ENCODE data around the gene ZNF524.

The ZNF524 gene

DNA sequence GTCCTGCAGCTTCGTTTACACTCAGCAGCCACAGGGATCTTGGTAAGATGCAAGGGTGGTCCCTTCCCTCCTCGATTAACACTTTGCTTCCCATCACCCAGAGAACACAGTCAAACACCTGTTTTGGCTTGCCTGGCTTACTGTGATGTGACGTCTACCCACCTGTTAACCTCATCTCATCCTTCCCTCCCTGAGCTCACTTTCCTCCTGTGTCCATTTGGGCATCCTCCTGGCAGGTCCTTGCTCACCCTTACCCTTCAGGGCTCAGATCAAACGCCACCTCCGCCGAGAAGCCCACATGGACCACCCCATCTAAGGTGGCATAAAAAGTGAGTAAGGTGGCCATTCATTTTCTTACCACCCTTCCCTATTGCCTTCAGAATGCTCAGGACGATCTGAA, 10.0 kb upstream of the ZNF524 start:
- DNase-seq (ENCODE audit: insufficient read length, low spot score) (no peak), FAIRE-seq (no peak)
- TF ChIP-seq POLR2A (IDR thresholded peaks at IDR 0.05; ENCODE audit: low read depth, low read length), result no peak

- FAIRE-seq, result no peak
- DNase-seq (ENCODE audit: insufficient read length, low spot score), result no peak
- no peak for TF ChIP-seq POLR2A (IDR thresholded peaks at IDR 0.05; ENCODE audit: low read depth, low read length)
Measured at GRCh38 chr19:55590617-55591016, 9.5 kb upstream of the ZNF524 start.

DNA sequence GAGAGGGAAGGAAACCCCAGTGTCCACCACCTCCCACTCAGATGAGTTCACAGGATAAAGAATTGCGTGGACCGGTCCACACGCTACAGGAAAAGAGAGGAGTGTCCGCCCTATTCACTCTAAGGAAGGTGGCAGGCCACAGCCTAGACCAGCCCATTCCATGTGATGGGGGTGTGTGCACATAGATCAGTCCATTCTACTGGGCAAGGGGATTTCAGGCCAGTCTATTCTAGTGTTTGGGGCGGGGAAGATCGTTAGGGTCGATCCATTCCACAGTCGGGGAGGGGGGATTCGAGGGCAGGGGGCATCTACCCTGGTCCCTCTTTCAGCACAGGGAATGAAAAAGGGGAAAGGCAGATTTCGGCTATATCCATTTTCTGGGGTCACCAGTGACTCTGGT, 8.5 kb upstream of the ZNF524 start:
- TF ChIP-seq POLR2A (IDR thresholded peaks at IDR 0.05; ENCODE audit: low read depth, low read length), result no peak
- FAIRE-seq (no peak), DNase-seq (ENCODE audit: insufficient read length, low spot score) (no peak)

DNA sequence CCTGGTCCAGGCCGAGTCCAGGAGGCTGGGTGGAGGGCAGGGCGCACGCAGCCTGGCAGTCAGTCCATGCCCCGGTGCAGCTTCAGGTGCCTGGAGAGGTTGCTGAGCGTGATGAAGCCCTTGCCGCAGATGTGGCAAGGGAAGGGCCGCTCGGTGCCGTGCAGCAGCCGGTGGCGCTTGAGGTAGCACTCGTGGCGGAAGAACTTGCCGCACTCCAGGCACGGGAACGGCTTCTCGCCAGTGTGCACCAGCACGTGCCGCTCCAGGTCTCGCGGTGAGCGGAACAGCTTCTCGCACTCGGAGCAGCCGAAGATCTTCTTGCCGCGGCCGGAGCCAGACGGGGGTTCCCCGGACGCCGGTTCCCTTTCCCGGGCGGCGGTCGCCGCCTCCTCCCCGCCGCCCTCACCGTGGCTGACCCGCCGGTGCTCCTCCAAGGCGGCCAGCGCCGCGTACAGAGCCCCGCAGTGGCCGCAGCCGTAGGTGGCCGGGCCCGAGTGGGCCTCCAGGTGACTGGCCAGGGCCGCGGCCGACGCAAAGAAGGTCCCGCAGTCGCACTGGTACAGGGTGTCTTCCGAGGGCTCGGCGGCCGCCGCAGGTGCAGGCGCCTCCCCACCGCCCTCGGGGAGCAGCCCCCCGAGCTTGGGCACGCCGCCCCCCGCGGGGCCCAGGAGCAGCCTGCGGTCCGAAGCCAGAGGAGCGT, 7.5 kb upstream of the ZNF524 start:
- TF ChIP-seq POLR2A (IDR thresholded peaks at IDR 0.05; ENCODE audit: low read depth, low read length), result no peak
- no peak for FAIRE-seq
- no peak for DNase-seq (ENCODE audit: insufficient read length, low spot score)

DNA sequence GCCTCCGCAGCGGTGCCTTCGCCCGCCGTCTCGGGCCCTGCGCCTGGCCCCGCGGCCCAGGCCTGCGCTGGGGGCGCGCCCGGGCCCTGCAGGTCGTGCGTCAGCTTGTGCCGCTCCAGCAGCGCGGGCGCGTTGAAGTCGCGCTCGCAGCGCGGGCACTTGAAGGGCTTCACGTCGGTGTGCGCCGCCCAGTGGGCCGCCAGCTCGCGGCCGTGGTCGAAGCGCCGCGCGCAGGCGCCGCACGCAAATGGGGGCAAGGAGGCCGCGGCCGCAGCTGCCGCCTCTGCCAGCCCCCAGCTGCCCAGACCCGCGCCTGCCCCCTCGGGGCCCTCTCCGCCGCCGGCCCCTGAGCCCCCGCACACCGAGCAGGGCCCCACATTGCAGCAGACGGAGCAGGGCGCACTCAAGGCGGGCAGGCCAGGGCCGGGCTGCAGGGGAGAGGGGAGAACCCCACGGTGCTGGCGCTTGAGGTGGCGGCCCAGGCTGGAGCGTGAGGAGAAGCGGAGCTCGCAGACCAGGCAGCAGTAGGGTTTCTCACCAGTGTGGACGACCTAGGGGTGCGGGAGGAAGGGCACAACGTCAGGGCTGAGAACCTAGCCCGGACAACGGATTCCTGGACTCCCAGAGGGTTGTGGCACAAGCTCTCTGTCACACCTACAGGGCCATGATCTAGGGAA, 6.9 kb upstream of the ZNF524 start:
- DNase-seq (ENCODE audit: insufficient read length, low spot score), result no peak
- FAIRE-seq, result no peak
- TF ChIP-seq POLR2A (IDR thresholded peaks at IDR 0.05; ENCODE audit: low read depth, low read length), result no peak

GRCh38 chr19:55594996-55595545, 5.0 kb upstream of the ZNF524 start:
- no peak for TF ChIP-seq POLR2A (IDR thresholded peaks at IDR 0.05; ENCODE audit: low read depth, low read length)
- no peak for DNase-seq (ENCODE audit: insufficient read length, low spot score)
- no peak for FAIRE-seq

- no peak for TF ChIP-seq POLR2A (IDR thresholded peaks at IDR 0.05; ENCODE audit: low read depth, low read length)
- DNase-seq (ENCODE audit: insufficient read length, low spot score) (no peak), FAIRE-seq (no peak)
Measured at GRCh38 chr19:55596304-55596703, 3.8 kb upstream of the ZNF524 start.

DNA sequence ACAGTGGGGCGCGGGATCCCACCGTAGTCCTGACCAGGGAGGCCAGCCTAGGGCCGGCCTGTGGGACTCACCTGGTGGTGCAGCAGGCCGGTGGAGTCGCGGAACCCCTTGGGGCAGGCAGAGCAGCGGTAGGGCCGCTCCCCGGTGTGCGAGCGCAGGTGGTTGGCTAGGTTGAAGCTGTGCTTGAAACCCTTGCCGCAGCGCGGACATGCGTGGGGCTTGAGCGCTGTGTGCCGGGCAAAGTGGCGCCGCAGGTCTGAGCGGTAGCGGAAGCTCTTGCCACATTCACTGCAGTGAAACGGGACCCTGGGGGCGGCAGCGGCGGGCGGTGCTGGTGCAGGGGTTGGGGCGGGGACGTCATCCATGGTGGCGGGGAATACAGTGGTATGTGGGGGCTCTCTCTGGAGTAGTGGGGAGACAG, 2.6 kb upstream of the ZNF524 start:
- FAIRE-seq (no peak), DNase-seq (ENCODE audit: insufficient read length, low spot score) (no peak)
- TF ChIP-seq POLR2A (IDR thresholded peaks at IDR 0.05; ENCODE audit: low read depth, low read length), result no peak

DNA sequence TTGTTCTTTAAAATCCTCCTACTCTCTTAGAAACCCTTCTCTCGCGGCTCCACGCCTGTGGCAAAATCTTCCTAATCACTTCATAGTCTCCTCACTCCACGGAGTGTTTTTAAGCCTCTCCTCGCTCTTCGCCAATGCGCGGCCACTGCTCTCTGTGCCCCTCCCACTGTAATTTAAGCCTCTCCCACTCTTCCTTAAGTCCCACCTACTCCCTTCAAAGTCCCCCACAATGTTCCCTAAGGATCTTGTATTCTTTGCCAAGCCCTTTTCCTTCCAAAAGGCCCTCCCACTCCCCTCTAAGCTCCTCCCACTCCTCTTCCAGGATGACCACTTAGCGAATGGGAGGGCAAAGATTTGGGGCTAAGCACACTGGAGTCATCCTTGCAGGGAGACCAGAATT, 2.1 kb upstream of the ZNF524 start:
- no peak for TF ChIP-seq POLR2A (IDR thresholded peaks at IDR 0.05; ENCODE audit: low read depth, low read length)
- FAIRE-seq (no peak), DNase-seq (ENCODE audit: insufficient read length, low spot score) (no peak)

GRCh38 chr19:55598719-55599467, 1.2 kb upstream of the ZNF524 start:
- FAIRE-seq, result peak; percentile 23
- TF ChIP-seq POLR2A (IDR thresholded peaks at IDR 0.05; ENCODE audit: low read depth, low read length), result no peak; the same call in 1 of the 2 replicates
- DNase-seq (ENCODE audit: insufficient read length, low spot score), result peak; percentile 98

GRCh38 chr19:55599468-55599841, 633 bp upstream of the ZNF524 start, which contains the start of gene FIZ1:
Gene FIZ1 (minus strand): TSS chr19:55599517. CDS start chr19:55597865, 1,652 bp downstream.
- FAIRE-seq, result no peak
- peak; percentile 98 for DNase-seq (ENCODE audit: insufficient read length, low spot score)
- peak; percentile 53 for TF ChIP-seq POLR2A (IDR thresholded peaks at IDR 0.05; ENCODE audit: low read depth, low read length)

DNA sequence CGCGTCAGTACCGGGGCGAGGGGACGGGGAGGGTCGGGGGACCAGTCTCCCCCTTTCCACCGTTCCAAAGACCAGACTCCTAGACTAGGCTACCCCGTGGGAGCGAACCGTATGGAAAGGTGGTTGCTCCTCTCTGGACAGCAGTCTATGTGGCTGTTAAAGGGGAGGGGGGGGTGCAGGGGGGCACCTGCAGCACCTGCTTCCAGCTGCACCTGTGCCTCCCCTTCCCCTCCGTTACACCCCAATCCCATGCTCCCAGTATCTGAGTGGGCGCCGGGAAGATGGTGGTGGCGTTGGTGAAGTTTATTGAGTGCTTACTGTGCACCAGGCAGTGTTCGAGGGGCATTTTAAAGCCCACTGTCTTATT, 557 bp downstream of the ZNF524 start:
- FAIRE-seq, result no peak
- 0 out of 2 replicates have a peak, but pooled peaks have one; percentile 24 for TF ChIP-seq POLR2A (IDR thresholded peaks at IDR 0.05; ENCODE audit: low read depth, low read length)
- DNase-seq (ENCODE audit: insufficient read length, low spot score), result peak; percentile 75

GRCh38 chr19:55601084-55601483, 996 bp downstream of the ZNF524 start:
- no peak for DNase-seq (ENCODE audit: insufficient read length, low spot score)
- no peak for TF ChIP-seq POLR2A (IDR thresholded peaks at IDR 0.05; ENCODE audit: low read depth, low read length)
- FAIRE-seq, result no peak
